Naive B cell (primary cell): ENCODE measurements around the gene ENPP4. TPM values are rescaled to one million over a fixed set of nuclear protein-coding genes. Genes with fewer than 3 reads are reported as not detected.
"Not testable (repeated sequence)": the region's sequence is repeated elsewhere in the genome, so short reads cannot be mapped to it uniquely, and the experiment has no call there.

Source experiments
- ATAC-seq, 2 donors: fragments of 150-1000 bp; cut with Tn5 transposase; 2 replicates each; pipeline ENCODE4 v1.10.0; 2021; ENCODE audit warnings: low read depth in 2 of 2, mild to moderate bottlenecking in 2 of 2, moderate library complexity in 2 of 2
- DNase-seq: peaks from one replicate; pipeline ENCODE4 v3.0.0; 2022
- H3K27ac Mint-ChIP-seq, 6 donors: one replicate each; pipeline ENCODE4 v1.8.0; 2020 to 2022; ENCODE audit warnings: mild to moderate bottlenecking in 6 of 6, mixed read lengths in 6 of 6, moderate library complexity in 5 of 6, inconsistent platforms in 2 of 6
- H3K27me3 Mint-ChIP-seq, 3 donors: one replicate each; pipeline ENCODE4 v1.8.0; 2021 to 2022; ENCODE audit warnings: mixed read lengths in 3 of 3, mild to moderate bottlenecking in 1 of 3
- H3K36me3 Mint-ChIP-seq, 2 donors: one replicate each; pipeline ENCODE4 v1.8.0; 2020 to 2022; ENCODE audit warnings: mixed read lengths in 2 of 2, inconsistent platforms in 1 of 2, mild to moderate bottlenecking in 1 of 2
- H3K4me1 Mint-ChIP-seq, 3 donors: one replicate each; pipeline ENCODE4 v1.8.0; 2020 to 2022; ENCODE audit warnings: mixed read lengths in 3 of 3, inconsistent platforms in 1 of 3, mild to moderate bottlenecking in 1 of 3, moderate library complexity in 1 of 3
- H3K4me3 Mint-ChIP-seq, 8 donors: one replicate each; pipeline ENCODE4 v1.8.0; 2020 to 2022; ENCODE audit warnings: mild to moderate bottlenecking in 8 of 8, mixed read lengths in 8 of 8, moderate library complexity in 8 of 8, inconsistent platforms in 2 of 8
- H3K9me3 Mint-ChIP-seq, 7 donors: one replicate each; pipeline ENCODE4 v1.8.0; 2020 to 2022; ENCODE audit warnings: mixed read lengths in 7 of 7, mild to moderate bottlenecking in 5 of 7, inconsistent platforms in 2 of 7, moderate library complexity in 1 of 7
- polyA plus RNA-seq, 6 donors: library from polyadenylated mRNA; unstranded; fragments of 300-500 nt; fragmentation: Illumina TruSeq; gene quantifications; one replicate each; pipeline ENCODE4 v1.2.3, GENCODE V29; 2021; ENCODE audit warnings: low read depth in 6 of 6

Gene ENPP4, protein sequence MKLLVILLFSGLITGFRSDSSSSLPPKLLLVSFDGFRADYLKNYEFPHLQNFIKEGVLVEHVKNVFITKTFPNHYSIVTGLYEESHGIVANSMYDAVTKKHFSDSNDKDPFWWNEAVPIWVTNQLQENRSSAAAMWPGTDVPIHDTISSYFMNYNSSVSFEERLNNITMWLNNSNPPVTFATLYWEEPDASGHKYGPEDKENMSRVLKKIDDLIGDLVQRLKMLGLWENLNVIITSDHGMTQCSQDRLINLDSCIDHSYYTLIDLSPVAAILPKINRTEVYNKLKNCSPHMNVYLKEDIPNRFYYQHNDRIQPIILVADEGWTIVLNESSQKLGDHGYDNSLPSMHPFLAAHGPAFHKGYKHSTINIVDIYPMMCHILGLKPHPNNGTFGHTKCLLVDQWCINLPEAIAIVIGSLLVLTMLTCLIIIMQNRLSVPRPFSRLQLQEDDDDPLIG
- polyA plus RNA-seq, result 1 to 10 TPM; 4.3 to 7.9 (median 5.0) TPM

DNA sequence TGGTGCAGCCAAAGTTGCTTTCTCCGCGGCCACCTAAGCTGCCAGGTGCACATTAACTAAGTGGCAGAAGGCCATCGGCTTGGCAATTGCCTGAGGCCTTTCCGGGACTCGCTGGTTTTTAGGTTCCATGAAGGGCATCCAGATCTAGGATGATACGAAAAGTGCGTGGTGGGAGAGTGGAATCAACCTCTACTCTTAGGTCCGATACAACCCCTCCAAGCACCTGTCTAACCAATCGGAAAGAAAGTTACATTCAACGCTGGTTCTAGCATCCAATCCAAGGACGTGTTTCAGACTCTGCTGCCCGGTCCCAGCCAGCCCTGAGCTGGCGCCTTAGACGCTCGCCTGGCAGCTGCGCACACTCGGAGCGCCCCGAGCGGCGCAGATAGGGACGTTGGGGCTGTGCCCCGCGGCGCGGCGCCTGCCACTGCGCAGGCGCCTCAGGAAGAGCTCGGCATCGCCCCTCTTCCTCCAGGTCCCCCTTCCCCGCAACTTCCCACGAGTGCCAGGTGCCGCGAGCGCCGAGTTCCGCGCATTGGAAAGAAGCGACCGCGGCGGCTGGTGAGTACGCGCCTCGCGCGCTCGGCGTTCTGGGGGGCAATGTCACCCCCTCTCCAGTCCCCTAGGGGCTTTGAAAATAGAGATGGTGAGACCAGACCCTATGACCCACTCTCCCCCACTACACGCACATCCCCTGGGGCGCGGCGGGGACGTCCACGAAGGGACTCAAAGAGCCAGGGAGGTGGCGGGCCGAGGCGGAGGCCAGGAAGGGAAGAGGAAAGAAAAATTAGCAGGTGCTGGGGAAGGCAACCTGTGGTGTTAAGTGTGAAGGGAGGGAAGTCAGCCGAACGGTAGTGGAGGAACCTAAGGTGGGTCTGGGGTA lies at the start of gene ENPP4:
Gene ENPP4, plus strand, starts transcription at position 361 of the 883 bp plus-strand sequence. CDS start 9,595 bp downstream, outside the sequence.
- DNase-seq, result peak; percentile 89
- Mint-ChIP-seq H3K4me3 (peak within 1 kb of the TSS; percentile 92 to 99 (median 95)), H3K27me3 (no peaks in the 10 kb centered on the region), H3K36me3 (no peaks in the 10 kb centered on the region), H3K9me3 (no peaks in the 10 kb centered on the region), H3K4me1 (peaks cover 26 to 51% (median 36%) of the 10 kb centered on the region in 3 donors), H3K27ac (peak within 1 kb of the TSS; percentile 84 to 96 (median 93))
- peak; percentile 98 to 99 for ATAC-seq

DNA sequence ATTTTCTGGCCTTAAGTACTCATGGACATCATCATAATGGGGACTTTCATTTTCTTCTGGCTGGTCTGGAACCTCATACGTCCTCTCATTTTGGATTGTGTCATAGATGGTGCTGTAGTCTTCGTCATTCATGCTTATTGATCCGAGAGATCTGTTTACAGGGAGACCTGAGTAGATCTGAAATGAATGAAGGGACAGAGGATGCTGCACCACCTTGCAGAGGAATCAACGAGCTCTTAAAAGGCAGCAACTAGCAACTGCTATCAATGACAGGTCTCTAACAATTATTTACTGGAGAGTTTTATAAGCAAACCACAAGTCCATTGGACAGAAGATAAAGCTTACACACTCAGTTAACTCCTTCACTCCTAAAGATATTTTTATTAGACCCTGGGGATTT lies 49.7 kb upstream of the ENPP4 start:
- Mint-ChIP-seq H3K27ac (no peak overlapping the region), H3K4me3 (no peak overlapping the region), H3K9me3 (peaks cover 0 to 2% (median 0%) of the 10 kb centered on the region in 7 donors), H3K4me1 (no peaks in the 10 kb centered on the region), H3K27me3 (peaks cover 0 to 8% (median 5%) of the 10 kb centered on the region in 3 donors), H3K36me3 (no peaks in the 10 kb centered on the region)
- no peak for DNase-seq
- ATAC-seq, result no peak

DNA sequence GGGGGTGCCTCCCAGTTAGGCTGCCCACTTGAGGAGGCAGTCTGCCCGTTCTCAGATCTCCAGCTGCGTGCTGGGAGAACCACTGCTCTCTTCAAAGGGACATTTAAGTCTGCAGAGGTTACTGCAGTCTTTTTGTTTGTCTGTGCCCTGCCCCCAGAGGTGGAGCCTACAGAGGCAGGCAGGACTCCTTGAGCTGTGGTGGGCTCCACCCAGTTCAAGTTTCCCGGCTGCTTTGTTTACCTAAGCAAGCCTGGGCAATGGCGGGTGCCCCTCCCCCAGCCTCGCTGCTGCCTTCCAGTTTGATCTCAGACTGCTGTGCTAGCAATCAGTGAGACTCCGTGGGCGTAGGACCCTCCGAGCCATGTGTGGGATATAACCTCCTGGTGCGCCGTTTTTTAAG lies 44.1 kb upstream of the ENPP4 start:
- H3K9me3 Mint-ChIP-seq, H3K4me3 Mint-ChIP-seq, DNase-seq, H3K4me1 Mint-ChIP-seq, H3K36me3 Mint-ChIP-seq, ATAC-seq, H3K27ac Mint-ChIP-seq: not testable (repeated sequence)
- H3K27me3 Mint-ChIP-seq, result peaks cover 16 to 29% (median 20%) of the 10 kb centered on the region in 3 donors

DNA sequence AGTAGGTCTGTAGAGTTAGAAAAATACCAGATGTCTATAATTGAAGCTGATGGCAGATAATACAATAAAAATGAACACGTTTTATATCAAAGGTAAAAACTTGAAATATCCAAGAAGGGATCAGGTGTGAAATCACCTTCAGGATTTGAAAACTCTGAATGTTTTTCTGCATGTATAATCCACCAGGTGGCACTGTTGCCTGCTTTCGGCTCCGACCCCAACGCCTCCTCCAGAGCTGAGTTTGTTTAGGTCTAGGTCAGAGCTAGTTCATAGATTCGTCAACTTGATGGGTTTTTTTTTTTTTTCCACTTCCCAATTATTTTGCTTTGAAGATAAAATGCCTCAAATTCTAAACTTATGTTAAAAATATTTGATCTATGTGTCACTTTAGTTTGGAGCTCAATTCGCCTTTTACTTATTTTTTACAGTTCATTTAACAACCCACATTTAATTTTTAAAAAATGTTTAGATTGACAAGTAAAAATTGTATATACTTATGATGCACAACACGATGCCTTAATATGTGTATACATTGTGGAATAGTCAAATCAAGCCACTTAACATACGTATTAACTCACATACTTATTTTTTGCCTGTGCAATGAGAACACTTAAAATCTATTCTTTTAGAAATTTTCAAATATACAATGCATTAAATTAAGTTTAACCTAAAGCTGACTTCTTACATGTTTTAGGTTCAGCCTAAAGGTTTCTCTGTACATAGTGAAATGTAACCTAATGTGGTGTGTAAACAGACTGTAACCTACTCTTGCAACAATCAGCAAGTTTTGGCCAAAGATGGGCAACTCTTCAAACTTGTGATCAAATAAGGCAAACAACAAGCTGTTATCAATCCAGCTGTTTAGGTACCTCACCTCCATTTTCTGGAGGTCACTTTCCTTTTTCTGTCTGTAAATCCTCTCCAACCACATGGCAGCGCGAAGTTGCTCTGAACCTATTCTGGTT lies 39.4 kb upstream of the ENPP4 start:
- peaks cover 0 to 2% (median 0%) of the 10 kb centered on the region in 3 donors for H3K4me1 Mint-ChIP-seq
- no peak overlapping the region for H3K4me3 Mint-ChIP-seq
- H3K36me3 Mint-ChIP-seq, result peaks cover under 1 to 16% of the 10 kb centered on the region in 2 donors
- ATAC-seq (peak in 1 of 2 donors; percentile 37), DNase-seq (peak; percentile 33)
- no peak overlapping the region for H3K27ac Mint-ChIP-seq
- H3K27me3 Mint-ChIP-seq, result peaks cover 20 to 37% (median 35%) of the 10 kb centered on the region in 3 donors
- peaks cover 11 to 22% (median 14%) of the 10 kb centered on the region in 7 donors for H3K9me3 Mint-ChIP-seq

DNA sequence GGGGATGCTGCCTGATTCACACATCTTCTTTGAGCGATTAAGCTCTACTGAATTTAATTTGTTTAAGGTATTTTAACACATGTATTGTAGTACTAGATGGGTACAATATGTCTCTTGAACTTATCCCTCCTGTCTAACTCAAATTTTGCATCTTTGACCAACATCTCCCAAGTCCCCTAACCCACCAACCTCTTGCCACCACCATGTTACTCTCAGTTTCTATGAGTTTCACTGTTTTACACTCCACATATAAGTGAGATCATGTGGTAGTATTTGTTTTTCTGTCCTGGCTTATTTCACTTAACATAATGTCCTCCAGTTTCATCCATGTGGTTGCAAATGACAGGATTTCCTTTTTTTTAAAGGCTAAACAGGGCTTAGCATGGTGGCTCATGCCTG lies 38.7 kb upstream of the ENPP4 start:
- Mint-ChIP-seq H3K4me1 (peaks cover 0 to 2% (median 0%) of the 10 kb centered on the region in 3 donors), H3K36me3 (peaks cover 7 to 23% of the 10 kb centered on the region in 2 donors), H3K27me3 (peaks cover 19 to 35% (median 32%) of the 10 kb centered on the region in 3 donors), H3K4me3 (no peak overlapping the region), H3K9me3 (peaks cover 14 to 29% (median 19%) of the 10 kb centered on the region in 7 donors), H3K27ac (no peak overlapping the region)
- no peak for DNase-seq
- ATAC-seq, result no peak

DNA sequence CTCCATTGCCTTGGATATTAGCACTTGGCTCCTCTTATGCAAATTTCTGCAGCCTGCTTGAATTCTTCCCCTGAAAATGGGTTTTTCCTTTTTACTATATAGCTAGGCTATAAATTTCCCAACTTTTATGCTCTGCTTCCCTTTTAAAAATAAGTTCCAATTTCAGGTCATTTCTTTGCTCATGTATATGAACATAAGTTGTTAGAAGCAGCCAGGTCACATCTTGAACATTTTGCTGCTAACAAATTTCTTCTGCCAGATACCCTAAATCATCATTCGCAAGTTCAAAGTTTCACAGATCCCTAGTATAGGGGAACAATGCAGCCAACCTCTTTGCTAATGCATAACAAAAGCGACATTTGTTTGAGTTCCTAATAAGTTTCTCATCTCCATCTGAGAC lies 34.5 kb upstream of the ENPP4 start:
- H3K4me1 Mint-ChIP-seq, result peaks cover 0 to 2% (median 0%) of the 10 kb centered on the region in 3 donors
- H3K36me3 Mint-ChIP-seq, result peaks cover 8 to 27% of the 10 kb centered on the region in 2 donors
- peak overlapping the region in 1 of 6 donors; percentile 74 for H3K27ac Mint-ChIP-seq
- no peak overlapping the region for H3K4me3 Mint-ChIP-seq
- H3K27me3 Mint-ChIP-seq, result peaks cover 7 to 17% (median 8%) of the 10 kb centered on the region in 3 donors
- H3K9me3 Mint-ChIP-seq, result peaks cover 14 to 30% (median 24%) of the 10 kb centered on the region in 7 donors
- DNase-seq (no peak), ATAC-seq (no peak)

DNA sequence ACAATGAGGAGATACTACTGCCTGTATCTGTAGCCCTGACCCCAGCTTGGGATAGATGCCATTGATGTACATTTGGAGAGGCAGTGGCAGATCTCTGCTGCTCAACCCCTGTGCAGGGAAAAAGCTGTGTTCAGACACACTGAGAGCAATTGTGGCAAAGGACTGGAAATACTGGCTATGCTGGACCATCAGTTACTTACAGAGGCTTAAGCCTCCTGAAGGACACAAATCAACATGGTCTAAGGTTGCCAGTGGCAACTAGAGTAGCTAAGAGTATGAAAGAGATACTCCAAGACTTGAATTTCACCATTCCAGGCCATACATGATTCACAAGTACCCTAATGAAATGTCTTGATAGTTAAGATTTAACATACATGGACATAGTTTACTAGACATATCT lies 32.4 kb upstream of the ENPP4 start:
- Mint-ChIP-seq H3K36me3 (peaks cover 8 to 27% of the 10 kb centered on the region in 2 donors), H3K27me3 (peaks cover 0 to 8% (median 3%) of the 10 kb centered on the region in 3 donors), H3K4me1 (peaks cover 0 to 2% (median 0%) of the 10 kb centered on the region in 3 donors), H3K27ac (no peak overlapping the region), H3K9me3 (peaks cover 14 to 30% (median 24%) of the 10 kb centered on the region in 7 donors), H3K4me3 (no peak overlapping the region)
- no peak for DNase-seq
- ATAC-seq, result no peak

DNA sequence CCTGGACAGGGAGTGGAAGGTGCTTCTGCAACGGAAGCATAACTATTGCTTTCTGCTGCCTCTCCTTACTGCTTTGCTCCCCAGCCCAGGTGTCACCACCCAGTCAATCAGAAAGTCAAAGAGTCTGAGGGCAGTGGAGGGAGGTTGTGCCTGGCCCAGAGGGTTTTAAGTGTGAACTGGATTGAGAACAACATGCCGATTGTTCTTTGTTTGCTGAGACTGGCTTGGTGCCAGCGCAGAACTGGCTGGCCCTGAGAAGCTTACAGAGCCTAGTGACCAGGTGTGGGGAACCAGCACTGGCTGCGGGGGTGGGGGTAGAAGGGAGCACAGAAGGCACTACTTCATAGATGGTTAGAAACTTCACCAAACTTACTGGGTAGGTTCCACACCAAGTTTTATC lies 31.1 kb upstream of the ENPP4 start:
- peaks cover 14 to 27% (median 24%) of the 10 kb centered on the region in 7 donors for H3K9me3 Mint-ChIP-seq
- H3K27ac Mint-ChIP-seq, result no peak overlapping the region
- no peak overlapping the region for H3K4me3 Mint-ChIP-seq
- H3K36me3 Mint-ChIP-seq, result peaks cover 8 to 26% of the 10 kb centered on the region in 2 donors
- H3K27me3 Mint-ChIP-seq, result no peaks in the 10 kb centered on the region
- DNase-seq, result no peak
- H3K4me1 Mint-ChIP-seq, result peaks cover 0 to 2% (median 0%) of the 10 kb centered on the region in 3 donors
- no peak for ATAC-seq

DNA sequence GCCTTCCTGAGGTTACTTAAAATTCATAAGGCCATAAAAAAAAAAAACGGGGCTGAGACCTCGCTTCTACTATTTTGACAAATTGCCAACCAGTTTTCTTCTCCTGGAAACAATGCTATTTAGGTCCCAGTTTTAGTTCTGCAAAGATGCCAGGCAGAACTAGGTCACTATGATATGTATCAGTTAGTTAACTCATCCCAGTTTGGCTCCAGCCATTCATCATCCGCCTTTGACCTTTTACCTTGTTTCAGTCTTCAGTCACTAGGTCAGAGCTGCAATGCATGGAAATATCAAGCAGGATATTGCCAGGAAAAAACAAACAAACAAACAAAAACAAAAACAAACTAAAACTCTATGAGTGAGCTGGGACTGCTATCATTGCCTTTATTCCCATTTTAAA lies 29.8 kb upstream of the ENPP4 start:
- no peak for ATAC-seq
- Mint-ChIP-seq H3K4me3 (no peak overlapping the region), H3K9me3 (peaks cover 5 to 17% (median 12%) of the 10 kb centered on the region in 7 donors), H3K27ac (no peak overlapping the region), H3K4me1 (no peaks in the 10 kb centered on the region), H3K27me3 (no peaks in the 10 kb centered on the region), H3K36me3 (peaks cover 8 to 16% of the 10 kb centered on the region in 2 donors)
- DNase-seq, result no peak

DNA sequence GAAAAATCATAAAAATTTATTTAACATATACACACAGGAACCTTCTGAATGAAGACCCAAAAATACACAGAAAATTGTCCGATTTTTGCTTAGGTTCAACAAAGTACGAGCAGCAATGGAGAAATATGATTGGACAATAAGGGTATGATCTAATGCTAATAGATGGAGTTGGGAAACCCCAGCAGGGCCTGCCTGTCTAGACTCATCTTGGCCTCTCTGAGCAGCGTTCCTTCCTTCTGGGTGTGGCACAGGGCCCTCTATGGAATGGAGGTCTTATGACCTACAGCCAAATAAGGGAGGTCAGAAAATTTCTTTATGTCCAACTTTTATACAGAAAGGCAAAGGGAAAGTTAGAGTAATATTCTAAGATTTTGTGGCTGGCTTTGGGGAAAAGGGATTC lies 27.7 kb upstream of the ENPP4 start:
- H3K4me3 Mint-ChIP-seq, result no peak overlapping the region
- peaks cover 0 to 13% (median 5%) of the 10 kb centered on the region in 7 donors for H3K9me3 Mint-ChIP-seq
- DNase-seq (no peak), ATAC-seq (no peak)
- no peaks in the 10 kb centered on the region for H3K36me3 Mint-ChIP-seq
- H3K27me3 Mint-ChIP-seq, result no peaks in the 10 kb centered on the region
- H3K4me1 Mint-ChIP-seq, result no peaks in the 10 kb centered on the region
- no peak overlapping the region for H3K27ac Mint-ChIP-seq

DNA sequence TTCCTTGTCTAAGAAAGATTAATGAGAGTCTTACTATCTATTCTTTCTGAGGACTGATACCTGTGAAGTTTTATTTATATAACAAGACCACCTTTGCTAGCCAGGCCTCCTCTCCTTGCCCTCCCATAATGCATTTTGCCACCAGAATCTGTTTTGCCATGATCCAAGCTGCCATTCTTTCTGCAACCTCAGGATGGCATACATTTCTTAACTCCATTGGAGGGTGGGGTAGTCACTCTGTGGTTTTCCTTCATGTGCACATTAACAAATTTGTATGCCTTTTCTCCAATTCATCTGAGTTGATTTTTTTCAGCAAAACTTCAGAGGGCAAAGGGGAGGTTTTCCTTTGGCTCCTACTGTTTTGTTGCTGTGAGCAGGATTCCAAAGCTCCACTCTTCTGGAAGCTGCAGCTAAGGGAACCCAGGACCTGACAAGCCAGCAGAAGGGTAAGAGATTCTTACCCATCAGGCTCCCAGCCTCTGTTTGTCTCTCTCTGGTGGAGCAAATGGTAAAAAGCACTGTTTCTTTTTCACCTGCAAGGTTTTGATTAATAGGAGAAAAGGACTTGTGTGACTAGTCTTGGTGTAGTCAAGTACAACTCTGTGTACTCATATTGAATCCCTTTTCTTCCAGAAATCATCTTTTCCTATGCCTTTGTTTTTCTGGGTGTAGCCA lies 26.2 kb upstream of the ENPP4 start:
- Mint-ChIP-seq H3K9me3 (peaks cover 0 to 23% (median 12%) of the 10 kb centered on the region in 7 donors), H3K27ac (no peak overlapping the region), H3K4me3 (no peak overlapping the region), H3K27me3 (no peaks in the 10 kb centered on the region), H3K36me3 (peaks cover 0 to under 1% of the 10 kb centered on the region in 2 donors), H3K4me1 (no peaks in the 10 kb centered on the region)
- ATAC-seq, result no peak
- DNase-seq, result no peak

DNA sequence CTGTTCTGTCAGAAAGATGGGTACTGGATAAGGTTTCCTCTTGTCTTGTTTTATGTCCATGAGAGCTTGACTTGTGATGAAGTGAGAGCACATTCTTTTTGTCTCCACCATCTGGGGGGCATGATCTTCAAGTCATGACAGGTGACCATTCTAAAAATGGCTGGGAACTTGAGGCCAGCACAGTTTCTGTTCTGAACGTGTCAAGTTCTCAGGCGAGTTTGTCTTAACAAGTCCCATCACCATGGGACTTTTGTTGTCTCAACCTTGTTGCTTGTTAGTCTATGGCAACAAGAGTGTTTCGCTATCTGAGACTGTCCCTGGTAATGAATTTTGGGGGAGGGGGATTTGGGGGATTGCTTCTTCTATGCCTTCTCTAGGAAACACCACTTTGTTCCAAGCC lies 25.6 kb upstream of the ENPP4 start:
- ATAC-seq, result no peak
- Mint-ChIP-seq H3K27me3 (no peaks in the 10 kb centered on the region), H3K36me3 (peaks cover 0 to 4% of the 10 kb centered on the region in 2 donors), H3K4me1 (no peaks in the 10 kb centered on the region), H3K4me3 (no peak overlapping the region), H3K27ac (no peak overlapping the region), H3K9me3 (peaks cover 0 to 28% (median 15%) of the 10 kb centered on the region in 7 donors)
- no peak for DNase-seq
